OCI-M2 (cell line): ENCODE results near the gene IL17RA.
"Not testable (repeated sequence)": the region's sequence is repeated elsewhere in the genome, so short reads cannot be mapped to it uniquely, and the experiment has no call there.

ENCODE experiments used
- DNase-seq: peaks from one replicate; lab custom pipeline; 2025; ENCODE audit not compliant: unreplicated experiment; lab: John Stamatoyannopoulos, UW

Gene IL17RA, protein sequence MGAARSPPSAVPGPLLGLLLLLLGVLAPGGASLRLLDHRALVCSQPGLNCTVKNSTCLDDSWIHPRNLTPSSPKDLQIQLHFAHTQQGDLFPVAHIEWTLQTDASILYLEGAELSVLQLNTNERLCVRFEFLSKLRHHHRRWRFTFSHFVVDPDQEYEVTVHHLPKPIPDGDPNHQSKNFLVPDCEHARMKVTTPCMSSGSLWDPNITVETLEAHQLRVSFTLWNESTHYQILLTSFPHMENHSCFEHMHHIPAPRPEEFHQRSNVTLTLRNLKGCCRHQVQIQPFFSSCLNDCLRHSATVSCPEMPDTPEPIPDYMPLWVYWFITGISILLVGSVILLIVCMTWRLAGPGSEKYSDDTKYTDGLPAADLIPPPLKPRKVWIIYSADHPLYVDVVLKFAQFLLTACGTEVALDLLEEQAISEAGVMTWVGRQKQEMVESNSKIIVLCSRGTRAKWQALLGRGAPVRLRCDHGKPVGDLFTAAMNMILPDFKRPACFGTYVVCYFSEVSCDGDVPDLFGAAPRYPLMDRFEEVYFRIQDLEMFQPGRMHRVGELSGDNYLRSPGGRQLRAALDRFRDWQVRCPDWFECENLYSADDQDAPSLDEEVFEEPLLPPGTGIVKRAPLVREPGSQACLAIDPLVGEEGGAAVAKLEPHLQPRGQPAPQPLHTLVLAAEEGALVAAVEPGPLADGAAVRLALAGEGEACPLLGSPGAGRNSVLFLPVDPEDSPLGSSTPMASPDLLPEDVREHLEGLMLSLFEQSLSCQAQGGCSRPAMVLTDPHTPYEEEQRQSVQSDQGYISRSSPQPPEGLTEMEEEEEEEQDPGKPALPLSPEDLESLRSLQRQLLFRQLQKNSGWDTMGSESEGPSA

DNA sequence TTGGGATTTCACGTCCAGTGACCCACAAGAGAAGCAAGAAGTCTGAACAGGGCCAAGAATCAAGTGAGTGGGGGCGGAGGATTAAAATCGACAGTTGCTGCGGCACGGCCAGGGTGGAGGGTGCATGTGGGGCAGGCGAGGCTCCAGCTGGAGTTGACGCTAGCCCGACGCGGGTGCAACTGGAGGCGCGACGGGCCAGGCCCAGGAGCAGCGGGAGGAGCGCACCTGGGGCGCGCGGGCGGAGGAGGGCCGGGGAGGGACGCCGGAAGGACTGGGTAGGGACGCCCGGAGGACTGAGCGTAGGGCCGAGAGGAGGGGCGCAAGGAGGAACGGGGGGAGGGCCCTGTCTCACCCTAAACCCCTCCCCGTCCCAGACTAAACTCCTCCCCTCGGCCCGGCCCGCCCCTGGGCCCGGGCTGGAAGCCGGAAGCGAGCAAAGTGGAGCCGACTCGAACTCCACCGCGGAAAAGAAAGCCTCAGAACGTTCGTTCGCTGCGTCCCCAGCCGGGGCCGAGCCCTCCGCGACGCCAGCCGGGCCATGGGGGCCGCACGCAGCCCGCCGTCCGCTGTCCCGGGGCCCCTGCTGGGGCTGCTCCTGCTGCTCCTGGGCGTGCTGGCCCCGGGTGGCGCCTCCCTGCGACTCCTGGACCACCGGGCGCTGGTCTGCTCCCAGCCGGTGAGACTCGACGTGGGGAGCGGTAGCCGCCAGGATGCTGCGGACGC lies at the start of gene IL17RA:
IL17RA (plus strand) TSS at position 447 of the 723 bp plus-strand sequence; CDS start at position 539, 92 bp downstream.
- DNase-seq, result peak; percentile 3

DNA sequence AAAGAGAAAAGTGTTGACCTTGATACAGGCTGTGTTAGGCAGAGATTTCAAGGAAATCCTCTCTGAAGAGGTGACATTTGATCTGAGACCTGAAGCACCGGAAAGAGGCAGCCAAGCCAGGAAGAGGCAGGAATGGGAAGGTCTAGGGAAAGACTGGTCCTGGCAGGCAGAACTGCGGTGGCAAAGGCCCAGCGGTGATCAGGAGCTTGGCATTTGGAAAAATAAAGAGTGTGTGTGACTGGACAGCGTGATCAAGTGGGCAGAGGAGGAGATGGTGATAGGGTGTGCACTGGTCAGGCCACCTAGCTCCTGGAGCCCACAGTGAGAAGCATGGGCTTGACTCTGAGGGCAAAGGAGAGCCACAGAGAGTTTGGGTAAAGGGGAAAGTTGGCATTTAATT lies 49.6 kb upstream of the IL17RA start:
- no peak for DNase-seq

DNA sequence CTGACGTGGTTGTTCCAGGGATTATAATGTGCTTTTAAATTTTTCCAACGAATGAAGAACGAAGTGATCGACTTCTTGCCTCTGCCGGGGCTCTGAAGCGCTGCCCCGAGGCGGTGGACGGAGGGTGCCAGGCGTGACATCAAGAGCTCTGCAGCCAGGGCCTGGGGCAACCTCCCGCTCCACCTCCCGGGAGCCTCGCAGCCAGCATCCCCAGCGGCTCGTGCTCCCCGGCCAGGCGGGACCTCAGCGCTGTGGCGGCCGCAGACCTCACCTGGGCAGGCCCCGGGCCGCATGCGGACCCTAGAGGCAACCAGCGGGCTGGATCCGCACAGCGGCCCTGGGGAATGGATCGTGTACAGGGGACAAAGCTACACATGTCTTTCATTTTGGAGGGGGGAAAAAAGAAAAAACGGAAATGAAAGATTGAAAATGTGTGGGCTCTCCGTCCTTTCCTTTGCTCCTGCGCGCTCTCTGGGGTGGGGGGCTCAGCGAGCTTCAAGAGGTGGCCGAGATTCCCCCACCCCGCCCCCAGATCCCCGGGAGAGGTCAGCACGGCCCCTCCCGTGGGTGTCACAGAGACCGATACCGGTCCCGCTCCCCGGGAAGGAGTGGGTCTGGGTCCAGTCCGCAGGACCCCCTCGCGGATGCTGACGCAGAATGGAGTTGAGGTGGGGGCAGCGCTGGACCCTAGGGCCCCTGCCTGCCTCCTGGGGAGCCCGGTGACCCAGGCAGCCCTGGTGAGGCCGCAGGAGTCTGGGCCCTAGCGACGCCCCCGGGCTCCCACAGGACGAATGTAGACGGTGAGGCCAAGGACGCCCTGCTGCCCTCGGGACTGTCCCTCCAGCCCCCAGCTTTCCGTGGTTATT lies 48.6 kb upstream of the IL17RA start:
- DNase-seq, result not testable (repeated sequence)

DNA sequence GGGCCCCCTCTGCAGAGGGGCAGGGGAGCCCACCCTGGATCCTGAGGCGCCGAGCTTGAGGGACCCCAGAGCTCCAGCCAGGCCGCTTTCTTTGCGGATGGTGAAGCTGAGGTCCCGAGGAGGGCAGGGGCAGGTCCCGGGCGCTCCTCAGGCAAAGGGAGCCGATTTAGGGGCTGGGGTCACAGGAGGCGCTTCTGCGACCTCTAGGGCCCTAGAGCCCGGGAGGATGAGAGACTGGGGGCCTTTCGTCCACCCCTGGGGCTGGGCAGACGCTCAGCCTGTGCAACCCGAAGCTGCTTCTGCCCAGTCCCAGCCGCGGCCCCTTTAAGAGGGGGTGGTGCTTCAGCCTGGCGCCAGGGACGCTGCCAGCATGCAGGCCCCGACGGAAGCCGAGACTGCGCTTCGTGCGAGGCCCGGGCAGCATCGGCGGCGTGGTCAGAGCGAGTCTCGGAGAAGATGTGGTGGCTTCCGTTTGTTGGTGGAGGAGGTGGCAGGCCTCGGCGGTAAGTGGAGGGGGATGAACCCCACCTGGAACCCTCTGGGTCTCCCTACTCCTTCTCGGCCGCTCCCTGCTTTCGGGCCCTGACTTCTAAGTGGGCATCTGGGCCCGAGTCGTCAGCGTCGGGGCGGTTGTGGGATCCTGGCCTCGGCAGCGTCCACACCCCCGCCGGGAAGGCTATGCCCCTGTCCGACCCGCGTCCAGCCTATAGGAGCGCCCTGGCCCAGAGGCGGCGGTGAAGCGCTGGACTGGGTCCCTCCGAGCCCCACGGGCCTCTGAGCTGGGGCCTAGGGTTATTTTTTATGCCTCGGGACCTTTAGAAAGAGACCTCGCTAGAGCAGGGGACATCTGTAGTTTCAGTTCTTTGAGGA lies 47.7 kb upstream of the IL17RA start:
- not testable (repeated sequence) for DNase-seq

DNA sequence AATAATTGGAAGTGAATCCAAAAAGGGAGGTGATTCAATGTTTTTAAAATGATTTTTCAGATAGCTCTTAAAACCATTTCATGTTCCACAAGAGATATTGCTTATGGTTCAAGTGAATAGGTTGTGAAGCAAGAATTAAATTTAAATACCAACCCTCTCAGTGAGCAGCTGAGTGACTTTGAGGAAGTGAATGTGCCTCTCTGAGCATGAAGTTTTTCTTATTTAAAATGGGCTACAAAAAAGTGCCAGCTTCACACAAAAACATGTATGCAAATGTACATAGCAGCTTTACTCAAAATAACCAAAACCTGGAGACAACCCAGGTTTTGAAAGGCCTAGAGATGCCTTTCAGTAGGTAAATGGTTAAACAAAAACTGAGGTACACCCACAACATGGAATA lies 41.3 kb upstream of the IL17RA start:
- DNase-seq, result no peak

DNA sequence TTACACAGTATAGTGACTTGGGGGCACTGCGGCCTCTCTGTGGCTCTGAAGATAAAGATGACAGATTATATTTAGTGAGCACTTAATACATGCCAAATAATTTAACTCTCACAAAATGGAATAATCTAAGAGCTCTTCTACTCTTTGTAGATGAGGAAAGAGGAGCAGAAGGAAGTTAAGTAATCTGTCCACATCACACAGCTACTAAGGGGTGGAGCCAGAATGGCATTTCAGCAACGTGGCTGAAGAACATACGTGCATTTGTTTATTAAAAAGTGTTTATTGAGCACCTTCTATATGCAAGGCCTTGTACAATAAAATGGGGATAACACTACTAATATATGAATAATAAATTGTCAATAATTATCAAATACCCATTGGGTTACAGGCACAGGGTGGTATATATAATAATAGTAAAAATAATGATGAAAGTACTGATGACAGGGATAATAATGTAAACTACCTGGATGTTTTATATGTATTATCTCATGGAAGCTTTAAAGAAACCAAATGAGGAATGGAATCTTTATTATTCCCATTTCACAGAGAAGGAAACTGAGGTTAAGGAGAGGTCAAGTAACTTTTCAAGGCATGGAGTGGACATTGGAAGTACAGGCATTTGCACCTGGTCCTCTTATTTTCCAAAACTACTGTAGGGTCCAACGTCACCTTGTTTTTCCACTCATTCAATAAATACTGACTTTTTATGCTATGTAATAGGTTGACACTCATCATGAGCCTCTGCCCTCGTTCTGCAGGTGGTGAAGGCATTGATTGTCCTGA lies 38.0 kb upstream of the IL17RA start:
- DNase-seq, result no peak

DNA sequence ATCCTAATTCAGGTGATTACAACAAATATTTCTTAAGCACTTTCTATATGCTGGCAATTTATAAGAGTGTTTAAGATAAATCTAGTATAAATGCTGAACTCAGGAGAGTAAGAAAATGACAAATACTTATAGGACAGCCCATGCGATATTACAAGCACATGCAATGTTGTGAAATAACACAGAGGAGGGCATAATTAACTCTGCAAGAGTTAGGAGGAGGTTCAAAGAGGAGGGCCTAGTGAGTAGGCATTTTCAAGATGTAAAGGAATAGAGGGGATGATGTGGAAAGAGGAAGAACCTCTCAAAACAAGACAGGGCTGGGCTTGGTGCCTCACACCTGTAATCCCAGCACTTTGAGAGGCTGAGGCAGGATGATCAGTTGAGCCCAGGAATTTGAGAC lies 37.1 kb upstream of the IL17RA start:
- no peak for DNase-seq

DNA sequence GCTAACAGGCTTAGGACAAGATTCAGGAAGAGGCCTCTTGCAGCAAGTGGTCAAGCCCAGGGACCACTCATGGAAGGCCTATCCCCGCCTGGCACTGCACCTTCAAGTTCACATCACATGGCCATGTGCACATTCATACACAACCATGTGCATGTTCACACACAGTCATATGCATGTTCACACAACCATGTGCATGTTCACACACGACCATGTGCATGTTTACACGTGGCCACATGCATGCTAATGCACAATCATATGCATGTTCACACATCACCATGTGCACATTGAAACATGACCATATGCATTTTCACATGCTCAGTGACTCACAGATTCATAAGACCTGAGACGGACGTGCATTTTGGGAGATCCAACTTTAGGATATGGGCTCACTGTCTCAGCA lies 28.7 kb upstream of the IL17RA start:
- no peak for DNase-seq

DNA sequence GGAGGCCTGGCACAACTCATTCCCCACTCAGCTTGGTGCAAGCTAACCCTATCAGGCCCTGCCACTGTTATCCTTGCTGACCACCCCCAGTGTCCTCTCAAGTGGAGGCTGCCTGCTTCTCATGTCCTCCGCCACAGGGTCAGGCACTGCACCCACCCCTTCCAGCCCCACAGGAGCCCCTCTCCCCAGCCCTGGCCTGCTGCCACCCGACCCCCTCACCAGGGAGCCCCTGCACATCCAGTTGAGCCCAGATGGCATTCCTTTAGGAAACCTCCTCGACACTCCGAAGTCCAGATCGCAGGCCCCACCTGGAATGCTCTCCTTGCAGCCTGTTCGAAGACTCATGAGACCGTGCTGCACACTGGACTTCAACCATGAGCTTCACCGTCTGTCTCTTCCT lies 28.0 kb upstream of the IL17RA start:
- DNase-seq, result no peak

DNA sequence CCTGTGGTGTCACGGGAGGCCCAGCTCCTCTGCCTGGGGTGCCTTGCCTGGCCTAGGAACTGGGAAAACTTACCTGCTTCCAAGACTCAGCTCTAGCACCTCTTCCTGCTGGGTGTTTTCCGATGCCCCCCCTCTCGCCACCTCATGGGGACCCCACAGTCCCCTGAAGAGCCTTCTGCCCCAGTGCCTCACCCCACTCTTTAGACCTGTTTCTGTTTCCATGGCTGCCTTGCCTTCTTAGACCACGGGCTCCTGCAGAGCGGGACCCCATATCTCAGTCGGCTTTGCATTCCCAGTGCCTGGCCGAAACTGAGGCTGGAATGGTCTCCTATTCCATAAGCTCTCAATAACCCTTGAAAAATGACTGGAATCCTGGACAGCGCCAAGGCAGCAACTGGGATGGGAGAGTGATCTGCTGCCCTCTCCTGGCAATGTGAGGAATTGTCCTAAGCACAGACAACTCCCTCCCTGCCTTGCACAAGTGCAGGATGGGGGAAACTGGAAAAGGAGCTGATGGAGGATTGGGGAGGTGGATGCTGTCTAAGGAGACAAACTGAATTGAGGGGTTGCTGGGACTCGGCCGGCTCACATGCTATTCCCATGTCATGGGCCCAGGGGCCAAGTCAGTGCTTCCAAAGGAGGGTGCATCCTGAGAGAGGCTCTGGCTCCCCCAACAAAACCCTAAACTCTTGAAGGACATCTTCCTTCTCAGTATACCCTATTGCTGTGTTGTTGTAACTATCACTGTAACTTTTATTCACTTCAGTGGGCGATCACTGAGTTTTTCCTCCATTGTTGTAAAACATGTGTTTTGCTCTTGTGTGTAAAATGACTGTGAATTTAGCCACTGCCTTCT lies 26.6 kb upstream of the IL17RA start:
- no peak for DNase-seq

DNA sequence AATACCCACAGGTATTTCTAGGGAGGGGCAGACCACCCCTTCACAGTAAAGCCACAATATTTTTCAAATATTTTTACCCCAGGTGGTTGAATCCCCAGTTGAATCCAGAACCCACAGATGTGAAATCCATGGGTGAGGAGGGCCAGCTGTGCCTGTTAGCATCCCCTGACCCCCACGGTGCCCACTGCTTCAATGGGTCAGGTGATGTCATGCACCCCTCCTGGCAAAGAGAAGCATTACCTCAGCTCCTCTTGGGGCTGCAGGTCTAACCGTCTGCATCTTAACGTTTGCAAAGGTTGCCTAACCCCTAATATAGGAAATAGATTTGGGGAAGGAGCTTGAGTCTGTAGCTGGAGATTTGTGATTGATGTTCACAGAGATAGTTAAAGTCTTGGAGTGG lies 24.7 kb upstream of the IL17RA start:
- DNase-seq, result no peak

DNA sequence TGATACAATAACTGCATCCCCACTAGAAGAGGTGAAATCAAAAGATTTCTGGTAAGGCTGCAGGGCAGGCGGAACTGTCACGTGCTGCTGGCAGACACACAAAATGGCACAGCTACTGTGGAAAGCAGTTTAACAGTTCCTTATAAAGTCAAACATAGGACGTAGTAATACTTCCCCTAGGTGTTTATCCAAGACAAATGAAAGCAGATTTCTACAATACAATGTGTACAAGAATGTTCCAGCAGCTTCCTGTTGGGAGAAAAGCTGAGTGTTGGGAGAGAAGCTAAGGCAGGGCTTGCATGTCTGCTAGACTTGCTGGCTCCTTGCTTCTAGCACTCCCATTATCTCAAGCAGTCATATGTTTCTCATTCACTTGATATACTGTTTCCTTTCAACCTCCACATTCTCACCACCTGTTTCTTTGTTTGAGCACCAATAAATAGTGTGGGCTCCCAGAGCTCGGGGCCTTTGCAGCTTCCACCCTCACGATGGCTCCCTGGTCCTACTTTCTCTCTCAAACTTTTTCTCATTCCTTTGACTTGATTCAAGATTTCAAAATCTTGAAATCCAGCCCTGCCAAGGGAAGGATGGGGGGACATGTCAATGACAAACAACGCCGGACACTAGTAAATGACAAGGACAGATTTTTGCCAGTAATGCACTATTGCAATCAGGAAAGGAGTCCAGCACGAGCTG lies 21.2 kb upstream of the IL17RA start:
- no peak for DNase-seq

DNA sequence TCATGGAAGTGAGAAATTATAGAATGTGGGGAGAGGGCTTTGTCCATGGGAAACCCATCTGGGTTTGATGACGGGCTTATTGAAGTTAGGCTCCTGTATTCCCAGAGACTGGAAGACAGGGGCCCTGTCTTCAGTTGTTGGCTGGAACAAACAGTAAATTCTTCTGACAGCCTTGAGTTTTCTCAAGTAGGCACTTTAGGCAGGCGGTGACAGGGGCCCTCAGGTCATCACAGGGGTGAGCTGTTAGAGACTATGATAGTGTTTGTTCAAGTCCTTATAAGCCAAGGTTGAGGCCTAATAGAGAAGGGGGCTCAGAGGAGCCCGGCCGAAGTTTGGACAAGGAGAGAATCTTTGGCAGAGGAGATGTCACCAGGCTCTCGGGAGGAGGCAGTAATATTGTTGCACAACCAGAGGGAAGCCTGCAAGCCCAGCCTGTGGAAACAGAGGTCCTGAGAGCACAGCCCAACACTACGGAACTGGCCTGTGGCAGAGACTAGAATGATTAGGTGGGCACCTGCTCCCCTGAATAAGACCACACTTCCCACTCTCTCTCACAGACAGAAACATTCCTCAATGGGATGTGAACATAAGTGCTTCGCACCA lies 20.2 kb upstream of the IL17RA start:
- DNase-seq, result no peak

DNA sequence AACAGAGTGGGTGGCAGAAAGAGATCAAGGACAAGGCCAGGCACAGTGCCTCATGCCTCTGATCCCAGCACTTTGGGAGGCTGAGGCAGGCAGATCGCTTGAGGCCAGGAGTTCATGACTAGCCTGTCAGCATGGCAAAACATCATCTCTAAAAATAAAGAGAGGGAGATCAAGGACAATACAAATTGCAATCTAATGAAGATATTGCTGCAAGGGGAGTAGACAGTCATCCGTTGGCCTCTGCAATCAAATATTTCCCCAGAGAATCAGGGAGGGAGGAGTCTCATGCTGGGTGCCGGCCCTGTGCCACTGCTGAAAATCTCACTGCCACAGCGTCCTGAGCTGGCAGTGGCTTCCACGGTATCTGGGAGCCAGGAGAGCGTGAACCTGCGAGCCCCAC lies 19.4 kb upstream of the IL17RA start:
- no peak for DNase-seq

DNA sequence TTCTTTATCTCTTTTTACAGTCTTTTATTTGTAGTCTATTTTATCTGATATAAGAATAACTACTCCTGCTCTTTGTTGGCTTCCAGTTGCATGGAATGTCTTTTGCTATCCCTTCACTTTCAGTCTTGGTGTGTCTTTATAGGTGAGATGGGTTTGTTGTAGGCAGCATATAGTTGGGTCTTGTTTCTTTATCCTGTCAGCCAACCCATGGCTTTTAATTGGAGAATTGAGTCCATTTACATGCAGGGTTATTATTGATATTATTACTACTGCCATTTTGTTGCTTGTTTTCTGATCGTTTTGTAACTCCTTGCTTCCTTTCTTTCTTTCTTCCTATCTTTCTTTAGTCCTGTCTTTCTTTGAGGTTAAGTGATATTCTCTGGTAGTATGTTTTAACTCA lies 11.9 kb upstream of the IL17RA start:
- no peak for DNase-seq

DNA sequence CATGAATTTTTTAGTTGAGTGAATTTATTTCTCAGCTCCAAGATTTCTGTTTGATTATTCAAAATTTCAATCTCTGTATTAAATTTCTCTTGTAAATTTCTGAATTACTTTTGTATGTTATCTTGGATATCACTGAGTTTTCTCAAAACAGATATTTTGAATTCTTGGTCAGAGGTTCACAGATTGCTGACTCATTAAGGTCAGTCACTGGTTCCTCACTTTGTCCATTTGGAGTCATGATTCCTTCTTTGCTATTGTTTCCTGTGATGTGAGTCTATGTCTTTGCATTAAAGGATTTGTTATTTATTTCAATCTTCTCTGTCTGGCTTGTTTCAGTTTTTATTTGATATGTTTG lies 10.2 kb upstream of the IL17RA start:
- DNase-seq, result no peak

DNA sequence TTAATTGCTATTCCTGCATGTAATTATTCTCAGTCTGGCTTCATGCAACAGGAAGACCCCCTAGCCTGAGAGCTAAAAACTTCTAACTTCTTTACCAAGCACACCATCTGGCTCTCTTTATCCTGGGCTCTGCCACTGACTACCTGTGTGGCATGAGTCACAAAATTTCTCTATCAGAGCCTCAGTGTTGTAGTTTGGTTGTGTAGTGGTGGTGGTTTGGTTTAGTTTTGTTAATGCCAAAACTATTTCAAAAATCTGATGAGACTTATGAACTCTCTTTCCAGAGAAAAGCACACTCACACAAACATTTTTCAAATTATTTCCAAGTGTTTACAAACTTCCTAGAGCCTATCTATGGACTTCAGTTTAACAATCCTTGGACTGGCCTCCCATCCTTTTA lies 7.5 kb upstream of the IL17RA start:
- DNase-seq, result no peak
